Stimulated activated CD8-positive, alpha-beta memory T cell treated with anti-CD3 and anti-CD28 coated beads, Interleukin-2, amount 100 ng/mL, for 48 hours (primary cell): ENCODE data around the gene SCGB1C2.
A peak's percentile ranks its signal among the peaks of the same experiment; 100 is the strongest.
"Not testable (repeated sequence)": the region's sequence is repeated elsewhere in the genome, so short reads cannot be mapped to it uniquely, and the experiment has no call there.

Experiments used
- DNase-seq, 2 donors: peaks; one replicate each; pipeline ENCODE4 v3.0.0-alpha.2; 2020; ENCODE audit warnings: low read depth in 2 of 2

SCGB1C2 gene

DNA sequence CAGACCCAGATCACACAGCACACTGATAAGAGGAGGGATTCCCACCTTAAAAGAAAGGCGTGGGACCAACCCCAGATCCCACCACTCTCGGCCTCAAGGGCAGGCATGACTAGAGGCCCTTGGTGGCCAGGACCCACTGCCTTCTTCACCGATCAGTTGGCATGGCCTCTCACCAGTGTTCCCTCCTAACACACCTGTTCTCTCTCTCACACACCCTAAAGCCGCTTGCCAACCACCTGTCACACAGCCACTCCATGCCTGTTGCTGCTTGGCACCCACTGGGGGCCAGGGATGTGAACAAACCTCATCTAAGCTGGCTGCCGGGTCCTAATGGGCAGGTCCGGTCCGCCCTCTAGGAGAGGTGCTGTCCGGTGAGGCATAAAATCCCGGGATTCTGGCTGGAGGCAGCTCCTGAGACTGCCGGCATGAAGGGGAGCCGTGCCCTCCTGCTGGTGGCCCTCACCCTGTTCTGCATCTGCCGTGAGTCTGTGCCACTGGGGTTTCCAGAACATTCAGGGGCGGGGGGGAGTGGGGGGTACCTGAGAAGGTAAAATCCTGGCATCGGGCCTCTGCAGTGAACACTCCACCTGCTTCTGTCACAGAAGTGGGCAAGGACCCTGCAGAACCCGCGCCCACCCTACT, at the start of gene SCGB1C2:
Gene SCGB1C2, plus strand, starts transcription at position 404 of the 642 bp plus-strand sequence. Its CDS starts 22 bp downstream, at position 426.
- DNase-seq: not testable (repeated sequence)

DNA sequence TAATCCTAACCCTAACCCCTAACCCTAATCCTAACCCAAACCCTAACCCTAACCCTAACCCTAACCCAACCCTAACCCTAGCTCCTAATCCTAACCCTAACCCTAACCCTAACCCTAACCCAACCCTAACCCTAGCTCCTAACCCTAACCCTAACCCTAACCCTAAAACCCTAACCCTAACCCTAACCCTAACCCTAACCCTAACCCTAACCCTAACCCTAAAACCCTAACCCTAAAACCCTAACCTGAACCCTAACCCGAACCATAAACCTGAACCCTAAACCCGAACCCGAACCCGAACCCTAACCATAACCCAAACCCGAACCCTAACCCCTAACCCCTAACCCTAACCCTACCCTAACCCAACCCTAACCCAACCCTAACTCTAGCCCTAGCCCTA, 24.3 kb upstream of the SCGB1C2 start:
- not testable (repeated sequence) for DNase-seq

DNA sequence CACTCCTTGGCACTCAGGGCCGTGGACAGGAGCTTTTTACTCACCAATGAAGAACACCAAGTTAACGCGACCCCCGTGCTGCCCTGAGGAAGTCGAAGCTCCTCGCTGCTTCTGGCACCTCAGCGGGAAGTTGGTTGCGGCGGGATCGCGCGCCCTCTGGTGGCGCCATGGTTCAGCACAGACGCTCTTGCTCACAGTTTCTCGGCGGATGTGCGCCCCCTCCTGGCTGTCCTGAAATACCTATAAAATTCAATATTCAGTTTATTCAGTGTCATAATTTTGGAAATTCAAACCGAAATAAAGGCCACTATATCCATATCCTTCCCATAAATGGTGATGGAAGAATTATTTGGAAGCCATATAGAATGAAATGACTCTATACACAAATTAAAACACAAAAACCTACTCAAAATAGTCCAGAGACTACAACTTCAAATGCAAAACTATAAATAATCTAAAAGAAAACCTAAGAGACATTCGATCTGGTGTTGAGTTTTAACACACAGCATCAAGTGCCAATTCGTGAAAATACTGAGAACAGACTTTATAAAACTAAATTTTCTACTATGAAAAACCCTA, 18.9 kb upstream of the SCGB1C2 start:
- not testable (repeated sequence) for DNase-seq

DNA sequence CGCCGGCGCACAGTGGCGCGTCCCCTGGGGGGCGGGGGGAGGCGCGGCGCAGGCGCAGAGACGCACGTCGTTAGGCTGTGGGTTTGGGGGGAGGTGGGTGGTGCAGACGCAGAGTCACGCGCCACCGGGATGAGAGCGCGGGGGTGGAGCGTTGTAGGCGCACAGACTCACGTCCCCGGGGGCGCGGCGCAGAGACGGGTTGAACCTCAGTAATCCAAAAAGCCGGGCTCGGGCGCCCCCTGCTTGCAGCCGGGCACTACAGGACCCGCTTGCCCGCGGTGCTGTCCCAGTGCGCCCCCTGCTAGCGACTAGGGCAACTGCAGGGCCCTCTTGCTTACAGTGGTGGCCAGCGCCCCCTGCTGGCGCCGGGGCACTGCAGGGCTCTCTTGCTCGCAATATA, 3.4 kb upstream of the SCGB1C2 start:
- DNase-seq: not testable (repeated sequence)

DNA sequence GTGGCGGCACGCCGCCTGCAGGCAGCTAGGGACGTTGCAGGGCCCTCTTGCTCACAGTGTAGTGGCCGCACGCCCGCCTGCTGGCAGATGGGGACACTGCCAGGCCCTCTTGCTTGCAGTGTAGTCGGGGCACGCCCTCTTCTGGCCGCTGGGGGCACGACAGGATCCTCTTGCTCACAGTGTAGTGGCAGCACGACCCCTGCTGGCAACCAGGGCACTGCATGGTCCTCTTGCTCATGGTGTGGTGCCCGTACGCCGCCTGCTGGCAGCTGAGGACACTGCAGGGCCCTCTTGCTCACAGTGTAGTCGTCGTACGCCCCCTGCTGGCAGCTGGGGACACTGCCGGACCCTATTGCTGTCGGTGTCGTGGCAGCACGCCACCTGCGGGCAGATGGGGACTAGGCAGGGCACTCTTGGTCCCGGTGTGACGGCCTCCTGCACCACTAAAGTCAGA, 3.0 kb upstream of the SCGB1C2 start:
- not testable (repeated sequence) for DNase-seq

DNA sequence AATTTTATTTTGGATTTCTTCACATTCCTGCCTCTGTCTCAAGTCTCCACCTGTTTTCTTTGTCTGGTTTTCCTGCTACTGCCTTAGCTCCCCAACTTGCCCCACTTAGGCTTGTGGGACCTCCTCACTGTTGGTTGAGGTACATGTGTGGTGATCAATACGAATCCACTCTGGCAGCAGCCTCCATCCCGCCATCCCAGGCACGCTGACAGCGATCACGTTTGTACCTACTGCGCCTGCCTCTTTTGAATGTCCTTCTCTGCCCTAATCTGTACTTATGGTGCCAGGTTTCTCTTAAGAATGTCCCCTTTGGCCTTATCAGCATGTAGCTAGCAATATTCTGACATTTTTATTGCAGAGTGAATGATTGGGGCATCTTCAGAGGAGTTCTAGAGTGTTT, 2.3 kb upstream of the SCGB1C2 start:
- not testable (repeated sequence) for DNase-seq

DNA sequence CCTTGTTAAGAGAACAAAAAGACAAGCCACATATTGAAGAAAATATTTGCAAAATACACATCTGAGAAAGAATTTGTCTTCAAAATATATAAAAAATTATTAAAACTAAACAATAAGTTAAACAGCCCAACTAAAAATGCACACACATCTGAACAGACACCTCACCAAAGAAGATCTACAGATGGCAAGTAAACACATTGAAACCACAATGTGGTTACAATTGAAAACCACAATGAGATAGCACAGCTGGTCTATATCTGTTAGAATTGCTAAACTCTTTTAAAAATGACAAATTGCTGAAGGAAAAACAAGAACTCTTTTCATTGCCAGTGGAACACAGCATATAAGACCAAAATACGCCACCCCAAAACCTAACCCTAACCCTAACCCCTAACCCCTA, 1.5 kb upstream of the SCGB1C2 start:
- not testable (repeated sequence) for DNase-seq

DNA sequence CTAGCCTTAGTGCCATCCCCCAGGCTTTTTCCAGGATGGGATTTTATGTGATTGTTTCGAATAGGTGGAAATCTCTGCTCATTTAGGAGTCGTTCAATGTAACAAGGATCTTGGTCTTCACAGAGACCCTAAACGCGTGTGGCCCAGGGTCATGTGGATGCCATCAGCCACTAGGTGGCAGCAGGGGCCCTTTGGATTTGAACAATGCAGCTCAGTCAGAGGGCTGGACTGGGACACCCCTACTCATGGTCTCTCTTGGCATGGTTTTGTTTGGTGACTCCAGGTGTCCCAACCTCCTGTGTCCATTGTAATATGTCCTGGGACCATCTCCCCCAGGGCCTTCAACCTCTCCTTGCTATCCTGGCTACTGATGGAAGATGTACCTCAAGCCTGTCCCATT, 838 bp upstream of the SCGB1C2 start:
- DNase-seq: peak; percentile 24 to 69

DNA sequence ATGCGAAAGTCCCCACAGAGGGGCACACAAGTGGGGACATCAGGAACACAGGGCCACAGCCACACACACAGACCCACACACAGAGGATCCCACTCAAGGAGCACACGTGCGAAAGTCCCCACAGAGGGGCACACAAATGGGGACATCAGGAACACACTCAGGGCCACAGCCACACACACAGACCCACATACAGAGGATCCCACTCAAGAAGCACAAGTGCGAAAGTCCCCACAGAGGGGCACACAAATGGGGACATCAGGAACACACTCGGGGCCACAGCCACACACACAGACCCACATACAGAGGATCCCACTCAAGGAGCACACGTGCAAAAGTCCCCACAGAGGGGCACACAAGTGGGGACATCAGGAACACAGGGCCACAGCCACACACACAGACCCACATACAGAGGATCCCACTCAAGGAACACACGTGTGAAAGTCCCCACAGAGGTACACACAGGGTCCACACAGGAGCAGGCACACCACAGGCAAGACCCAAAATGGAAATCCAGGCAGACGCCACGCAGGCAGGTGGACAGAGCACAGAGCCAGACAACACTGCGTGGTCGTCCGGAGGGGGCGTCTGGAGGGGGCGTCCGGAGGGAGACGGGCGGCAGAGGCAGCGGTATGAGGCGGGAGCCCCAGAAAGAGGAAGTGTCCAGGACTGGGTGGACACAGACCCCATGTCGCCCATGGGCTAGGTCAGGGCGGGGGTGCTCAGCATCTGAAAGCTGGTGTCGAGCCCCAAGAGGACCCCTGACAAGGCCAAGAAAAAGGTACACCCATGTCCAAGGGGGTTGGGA, 2.2 kb downstream of the SCGB1C2 start:
- not testable (repeated sequence) for DNase-seq

DNA sequence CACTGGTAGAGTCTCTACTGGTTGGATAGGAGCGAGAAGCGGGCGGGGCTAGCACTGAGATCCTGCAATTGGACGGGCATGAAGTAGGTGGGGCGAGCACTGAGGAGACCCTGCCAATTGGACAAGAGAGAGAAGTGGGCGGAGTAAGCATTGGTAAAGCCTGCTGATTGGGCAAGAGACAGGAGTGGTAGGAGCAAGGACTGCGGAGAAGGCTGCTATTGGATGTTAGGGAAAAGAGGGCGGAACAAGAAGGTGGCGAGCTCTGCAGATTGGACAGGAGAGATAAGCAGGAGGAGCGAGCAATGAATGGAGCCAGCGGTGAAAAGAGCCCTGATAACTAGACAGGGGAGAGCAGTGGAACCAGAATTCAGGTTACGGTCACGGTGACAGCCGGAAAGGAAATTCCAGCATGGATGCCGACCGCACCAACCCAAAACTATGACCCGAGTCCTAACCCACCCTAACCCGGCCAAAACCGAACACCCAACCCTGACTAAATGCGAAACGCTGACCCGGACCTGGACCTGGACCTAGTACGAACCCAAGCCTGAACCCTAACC, 4.8 kb downstream of the SCGB1C2 start:
- DNase-seq: peak; percentile 25 to 33

DNA sequence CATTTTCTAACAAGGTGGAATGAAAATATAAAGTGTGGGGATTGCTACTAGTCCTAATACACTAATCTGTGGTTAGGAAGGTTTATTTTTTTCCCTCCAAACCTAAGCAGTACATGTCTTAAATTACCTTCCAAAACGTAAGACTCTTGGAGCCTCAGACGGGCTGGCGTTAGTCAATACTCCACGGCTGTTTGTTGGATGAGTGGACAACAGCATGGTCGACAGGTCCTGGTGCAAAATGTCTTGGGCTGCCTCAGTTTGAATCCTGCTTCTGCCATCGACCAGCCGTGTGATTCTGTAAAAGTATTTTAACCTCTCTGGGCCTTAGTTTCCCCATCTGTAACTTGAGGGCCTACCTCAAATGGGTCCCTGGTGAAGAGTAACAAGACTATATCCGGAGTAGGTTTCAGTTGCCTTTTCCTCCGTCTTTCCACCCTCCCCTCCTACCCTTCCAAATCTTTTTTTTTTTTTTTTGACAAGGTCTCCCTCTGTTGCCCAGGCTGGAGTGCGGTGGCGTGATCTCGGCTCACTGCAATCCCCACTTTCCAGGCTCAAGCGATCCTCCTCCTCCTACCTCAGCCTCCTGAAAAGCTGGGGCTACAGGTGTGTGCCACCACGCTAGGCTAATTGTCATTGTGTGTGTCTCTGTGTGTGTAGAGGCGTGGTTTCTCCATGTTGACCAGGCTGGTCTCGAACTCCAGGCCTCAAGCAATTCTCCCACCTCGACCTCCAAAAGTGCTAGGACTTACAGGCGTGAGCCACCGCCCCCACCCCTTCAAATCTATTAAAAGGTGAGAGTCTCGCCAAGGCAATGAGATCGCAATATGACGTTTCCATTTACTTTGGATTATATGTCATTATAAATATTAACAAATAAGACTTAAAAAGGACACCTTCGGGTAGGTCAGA, 5.8 kb downstream of the SCGB1C2 start:
- no peak for DNase-seq

DNA sequence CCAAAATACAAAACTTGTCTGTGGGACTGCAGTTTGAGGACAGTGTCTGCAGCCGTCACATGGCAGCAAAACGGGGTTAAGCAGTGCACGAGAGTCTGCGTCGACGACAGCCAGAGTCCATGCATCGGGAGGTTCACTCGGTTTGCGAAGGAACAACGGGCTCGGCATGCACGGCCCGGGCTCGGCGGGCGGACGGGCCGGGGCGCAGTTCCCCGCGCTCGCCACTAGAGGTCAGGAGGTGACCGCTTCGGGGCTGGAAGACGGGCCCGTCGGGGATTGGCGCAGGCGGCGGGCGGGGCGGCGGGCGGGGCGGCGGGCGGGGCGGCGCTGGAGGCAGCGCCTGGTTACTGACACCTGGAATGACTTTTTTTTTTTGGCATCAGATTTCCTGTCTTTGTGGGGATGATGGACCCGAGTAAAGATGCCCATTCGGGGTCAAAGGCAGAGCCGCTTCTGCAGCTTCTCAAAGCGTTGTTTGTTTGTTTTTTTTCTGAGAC, 6.5 kb downstream of the SCGB1C2 start:
- DNase-seq: peak; percentile 79 to 84

DNA sequence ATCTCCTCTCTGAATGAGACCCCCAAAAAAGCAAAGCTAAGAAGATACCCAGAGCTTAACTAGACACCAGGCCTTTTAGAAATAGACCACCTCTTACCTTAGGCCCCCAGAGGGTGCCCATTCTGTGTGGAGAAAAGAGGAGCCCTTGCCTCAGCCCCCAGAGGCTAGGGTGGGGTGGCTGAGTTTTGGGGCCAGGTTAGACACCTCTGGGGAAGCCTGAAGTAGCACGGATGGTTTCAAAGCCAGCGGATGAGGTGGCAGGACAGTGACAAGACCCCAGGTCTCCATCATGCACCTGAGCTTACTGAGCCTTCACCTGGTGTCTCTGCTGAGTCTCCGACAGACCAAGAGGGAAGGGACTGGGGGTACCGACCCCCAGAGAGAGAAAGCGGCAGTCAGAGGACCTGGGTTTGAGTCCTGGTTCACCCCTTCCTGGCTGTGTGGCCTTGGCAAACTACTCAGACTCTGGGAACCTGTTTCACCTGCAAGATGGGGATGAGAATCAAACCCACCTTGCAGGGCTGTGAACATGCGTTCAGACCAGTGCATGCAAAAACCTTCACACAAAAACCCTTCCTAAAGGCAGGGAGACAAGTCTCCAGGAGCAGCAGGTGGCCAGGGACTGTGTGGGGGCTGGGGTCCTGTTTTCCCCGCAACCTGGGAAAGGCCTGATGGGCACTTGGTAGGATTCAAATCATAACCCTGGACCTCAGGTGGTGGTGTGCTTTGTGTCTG, 7.7 kb downstream of the SCGB1C2 start:
- DNase-seq: no peak

DNA sequence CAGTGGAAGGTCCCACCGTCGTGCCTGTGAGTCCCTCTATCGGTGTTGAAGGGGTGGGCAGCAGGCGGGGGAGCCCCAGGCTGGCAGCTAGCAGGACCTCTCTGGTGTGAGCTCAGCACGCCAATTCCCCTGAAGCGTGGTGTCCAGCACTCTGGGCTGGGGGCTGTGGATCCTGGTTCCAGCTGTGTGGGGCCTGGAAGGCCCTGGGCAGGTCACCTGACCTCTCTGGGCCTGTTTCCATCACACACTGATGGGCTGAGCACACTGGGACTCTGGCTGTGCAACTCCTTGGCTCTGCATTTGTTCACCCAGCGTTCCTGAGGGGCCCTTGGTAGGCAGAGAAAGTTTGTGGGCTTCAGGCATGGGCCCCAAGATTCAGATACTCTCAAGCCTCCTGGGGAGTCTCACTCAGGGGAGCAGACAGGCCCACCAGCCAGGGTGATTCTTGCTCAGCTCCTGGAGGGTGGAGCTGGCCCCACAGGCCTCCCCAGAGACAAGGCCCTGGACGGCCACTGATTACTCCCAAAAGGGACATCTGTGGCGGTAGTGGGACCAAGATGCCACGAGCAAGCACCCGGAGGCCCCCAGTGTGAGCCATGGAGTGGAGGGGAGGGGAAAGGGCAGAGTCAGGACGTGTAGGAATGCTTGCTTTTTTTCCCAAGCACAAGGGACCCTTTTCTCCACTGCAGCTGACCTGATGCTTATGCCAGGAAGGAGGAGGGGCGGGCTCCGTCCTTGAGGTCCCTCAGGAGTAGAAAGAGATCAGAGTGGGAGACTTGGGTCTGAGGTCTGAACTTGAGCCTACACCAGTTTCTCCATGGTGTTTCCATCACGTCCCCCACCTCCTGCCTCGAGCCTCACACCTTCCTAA, 8.5 kb downstream of the SCGB1C2 start:
- no peak for DNase-seq

DNA sequence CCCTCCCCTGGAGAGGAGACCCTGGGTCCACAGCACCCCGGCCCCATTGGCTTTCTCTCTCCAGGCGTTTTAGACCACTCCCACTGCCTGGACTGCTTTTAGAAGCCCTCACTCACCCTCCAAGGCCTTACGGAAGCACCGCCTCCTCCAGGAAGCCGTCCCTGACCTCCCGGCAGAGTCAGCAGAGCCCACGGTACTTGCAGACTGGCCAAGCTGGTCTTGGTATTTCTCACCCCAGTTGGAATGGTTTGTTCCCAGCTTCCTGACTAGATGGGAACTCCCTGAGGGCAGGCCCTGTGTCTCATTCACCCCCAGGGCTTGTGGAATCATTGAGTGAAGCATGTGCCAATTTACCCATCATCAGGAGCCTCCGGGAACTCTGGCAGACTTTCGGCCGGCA, 9.2 kb downstream of the SCGB1C2 start:
- no peak for DNase-seq

DNA sequence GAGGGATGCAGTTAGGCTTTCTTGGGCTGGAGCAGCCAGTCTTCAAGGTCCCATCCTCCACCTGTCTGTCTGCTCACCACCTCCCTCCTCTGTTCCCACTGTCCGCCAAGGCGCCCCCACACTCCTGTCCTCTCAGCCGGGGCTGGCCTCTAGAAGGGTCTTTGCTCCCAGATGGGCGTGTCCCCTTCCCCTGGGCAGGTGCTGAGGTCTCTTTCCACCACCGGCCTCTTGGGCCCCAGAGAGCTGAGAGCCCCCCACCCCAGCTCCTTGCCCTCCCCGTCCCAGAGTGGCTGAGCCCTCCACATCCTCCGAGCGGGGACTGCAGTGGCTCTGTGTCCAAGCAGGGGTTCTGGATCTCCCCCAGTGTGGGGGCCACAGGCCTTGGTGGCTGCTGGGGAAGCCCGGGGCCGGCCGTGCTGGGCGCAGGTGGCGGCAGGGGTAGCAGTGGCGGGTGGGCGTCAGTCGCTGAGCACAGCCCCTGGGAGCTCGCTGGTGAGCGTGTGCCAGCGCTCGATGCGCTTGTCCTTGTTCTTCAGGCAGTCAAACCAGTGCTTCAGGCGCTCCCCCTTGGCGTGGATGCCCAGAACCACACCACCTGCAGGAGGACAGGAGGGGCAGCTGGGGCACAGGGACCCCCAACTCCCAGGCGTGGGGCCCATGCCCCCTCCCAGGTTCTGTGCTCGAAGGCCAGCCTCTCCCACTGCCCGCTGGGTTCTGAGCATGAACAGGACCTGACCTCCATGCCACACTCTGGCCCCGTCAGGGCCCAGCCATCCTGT, 9.8 kb downstream of the SCGB1C2 start:
- no peak for DNase-seq

DNA sequence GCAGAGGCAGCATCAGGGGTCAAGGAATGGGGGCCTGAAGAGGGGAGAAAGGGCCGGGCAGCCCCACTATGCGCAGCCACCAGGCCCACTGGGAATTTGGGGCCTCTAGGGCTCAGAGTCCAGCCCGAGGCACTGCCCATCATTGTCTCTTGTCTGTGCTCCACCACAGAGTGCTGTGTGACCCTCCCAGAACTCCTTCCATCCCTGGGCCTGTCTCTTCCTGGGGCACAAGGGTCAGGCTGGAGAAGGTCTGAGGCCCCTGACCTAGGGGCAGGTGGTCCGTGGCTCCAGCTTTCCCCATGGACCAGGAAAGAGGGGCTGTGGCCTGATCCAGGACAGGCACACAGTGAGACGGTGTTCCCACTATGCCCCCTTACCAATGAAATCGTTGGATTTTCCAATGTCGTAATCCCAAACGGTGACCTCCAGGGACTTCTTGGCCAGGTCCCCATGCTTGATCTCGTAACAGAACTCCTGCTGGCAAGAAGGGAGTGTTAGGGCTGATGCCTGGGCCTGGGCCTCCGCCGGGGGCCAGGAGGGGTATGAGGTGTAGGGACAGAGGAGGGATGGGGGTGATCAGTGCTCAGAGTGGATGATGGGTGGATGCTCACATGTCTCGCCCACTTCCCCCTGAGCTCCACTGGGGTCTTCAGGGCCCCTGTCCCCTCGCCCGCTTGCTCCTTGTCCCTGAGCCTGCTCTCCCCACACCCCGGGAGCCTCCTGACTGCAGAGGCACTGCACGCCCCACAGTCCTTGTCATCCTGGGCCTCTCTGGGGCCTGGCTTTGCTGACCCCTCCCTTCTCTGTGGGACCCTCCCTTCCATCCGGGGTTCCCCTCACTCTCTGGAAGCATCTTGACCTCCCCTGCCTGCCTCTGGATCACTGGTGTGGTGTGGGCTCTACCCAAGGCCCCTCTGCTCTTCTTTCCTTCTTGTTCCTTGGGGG, 10.7 kb downstream of the SCGB1C2 start:
- no peak for DNase-seq

DNA sequence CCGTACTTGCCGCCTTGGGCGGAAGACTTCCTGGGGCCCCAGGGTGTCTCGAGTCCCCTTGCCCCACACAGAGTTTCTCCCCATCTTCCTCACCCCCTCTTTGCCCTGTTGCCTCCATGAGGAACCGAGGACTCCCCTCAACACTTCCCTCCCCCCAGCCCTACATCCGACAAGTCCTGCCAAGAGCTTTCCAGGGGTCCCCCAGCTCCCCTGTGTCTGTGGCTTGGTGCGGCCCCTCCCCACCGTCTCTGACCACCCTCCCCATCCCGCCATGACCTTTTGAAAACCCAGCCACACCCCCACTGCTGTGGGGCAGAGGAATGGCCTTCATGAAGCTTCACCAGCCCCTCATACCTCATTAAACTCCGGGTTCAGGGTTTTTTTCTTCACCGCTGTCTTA, 11.4 kb downstream of the SCGB1C2 start:
- no peak for DNase-seq
